SIG-M5 treated with dmso at 0.1 percent for 504 hours (cell line): ENCODE measurements around the gene CD226.

Source experiments
- DNase-seq: peaks from one replicate; lab custom pipeline; 2025; ENCODE audit not compliant: unreplicated experiment; lab: John Stamatoyannopoulos, UW

Gene CD226

GRCh38 chr18:69820538-69820937 is 127.1 kb downstream of the CD226 start:
- DNase-seq: no peak

- no peak for DNase-seq
Measured at GRCh38 chr18:69819460-69819859, 128.2 kb downstream of the CD226 start.

DNA sequence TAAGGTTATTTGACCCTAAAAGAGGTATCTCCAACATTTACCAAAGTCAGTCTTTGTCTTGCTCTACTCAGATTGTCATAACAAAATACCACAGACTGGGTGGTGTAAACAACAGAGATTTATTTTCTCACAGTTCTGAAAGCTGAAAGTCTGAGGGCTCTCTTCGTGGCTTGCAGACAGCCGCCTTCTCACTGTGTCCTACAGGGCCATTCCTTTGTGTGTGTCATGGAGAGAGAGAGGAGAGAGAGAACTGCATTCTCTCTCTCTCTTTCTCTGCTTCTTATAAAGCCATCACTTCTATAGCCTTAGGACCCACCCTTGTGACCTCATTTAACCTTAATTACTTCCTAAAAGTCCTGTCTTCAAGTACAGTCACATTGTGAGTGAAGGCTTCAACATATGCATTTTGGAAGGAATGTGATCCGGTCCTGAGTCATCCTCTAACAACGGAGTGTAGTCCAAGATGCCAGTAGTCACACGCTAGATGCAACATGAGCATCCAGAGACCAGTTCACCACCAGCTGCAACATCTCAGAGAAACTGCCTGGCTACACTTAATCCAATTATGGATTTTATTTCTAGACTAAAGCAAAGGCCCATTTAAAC is 130.2 kb downstream of the CD226 start:
- DNase-seq: no peak

DNA sequence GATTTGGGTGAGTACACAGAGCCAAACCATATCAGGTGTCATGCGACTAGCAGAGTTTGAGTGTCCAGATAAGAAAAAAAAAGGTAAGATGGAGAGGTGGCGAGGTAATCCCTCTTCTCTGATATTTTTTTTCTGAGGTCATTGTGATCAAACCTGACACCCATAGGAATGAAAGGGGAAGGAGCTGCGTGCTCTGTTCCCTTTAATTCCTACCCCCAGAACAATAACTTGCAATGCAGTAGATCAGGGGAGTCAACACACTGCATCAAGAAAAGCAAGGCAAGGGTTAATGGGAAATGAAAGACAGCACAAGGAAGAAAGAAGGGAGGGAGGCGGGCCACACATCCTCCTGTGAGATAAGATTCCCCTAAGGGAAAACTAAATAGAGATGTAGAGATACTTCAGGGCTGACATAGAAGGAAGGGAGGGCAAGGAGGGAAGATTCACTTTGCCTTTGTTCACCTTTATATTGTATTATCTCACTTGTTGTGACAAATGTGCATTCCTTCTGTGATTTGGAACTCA is 132.8 kb downstream of the CD226 start:
- no peak for DNase-seq

GRCh38 chr18:69813559-69813958 is 134.1 kb downstream of the CD226 start:
- DNase-seq: no peak

- DNase-seq: no peak
Measured at GRCh38 chr18:69808399-69808798, 139.3 kb downstream of the CD226 start.

- DNase-seq: no peak
Measured at GRCh38 chr18:69804776-69805501, 142.7 kb downstream of the CD226 start.
